Prostate gland (tissue), 2 donors: ENCODE measurements around the gene MSH5. TPM values are rescaled to one million over a fixed set of nuclear protein-coding genes. Genes with fewer than 3 reads are reported as not detected.
"Not testable (repeated sequence)": the region's sequence is repeated elsewhere in the genome, so short reads cannot be mapped to it uniquely, and the experiment has no call there.

ENCODE experiments used
- DNase-seq: peaks from one replicate; pipeline ENCODE4 v3.0.0-alpha.2; 2019; ENCODE audit warnings: low spot score
- H3K27ac ChIP-seq, 2 donors: fragments of 200-600 bp; sonication (generic); 2 replicates each; pipeline ENCODE4 v1.5.1; 2017 to 2019
- H3K27me3 ChIP-seq: fragments of 200-600 bp; sonication (generic); replicated peaks from 2 replicates; pipeline ENCODE4 v1.5.1; 2019; ENCODE audit not compliant: insufficient read depth
- H3K36me3 ChIP-seq, 2 donors: fragments of 200-600 bp; sonication (generic); 1 replicate in 1 of 2; 2 replicates in 1 of 2; pipeline versions ENCODE4 v1.5.1 to v1.8.1; 2017 to 2019
- H3K4me1 ChIP-seq: fragments of 200-600 bp; sonication (generic); replicated peaks from 2 replicates; pipeline ENCODE4 v1.5.1; 2019
- H3K4me3 ChIP-seq, 2 donors: fragments of 200-600 bp; sonication (generic); 2 replicates each; pipeline ENCODE4 v1.5.1; 2017 to 2019
- H3K9me3 ChIP-seq: fragments of 200-600 bp; sonication (generic); 2 replicates; pipeline ENCODE4 v1.5.1; 2017
- CTCF ChIP-seq, 4 experiments: fragments of 200-600 bp in 2 of 4; fragments of 450-650 bp in 2 of 4; sonication (generic) in 2 of 4; IDR thresholded peaks; 1 replicate in 3 of 4; 2 replicates in 1 of 4; pipeline ENCODE4 v1.5.1; 2016 to 2019; ENCODE audit warnings: antibody characterized with exemption in 4 of 4, mild to moderate bottlenecking in 2 of 4, moderate library complexity in 2 of 4
- POLR2A ChIP-seq: fragments of 450-650 bp; IDR thresholded peaks from one replicate; pipeline ENCODE4 v1.6.1; 2016; ENCODE audit warnings: antibody characterized with exemption, mild to moderate bottlenecking
- POLR2AphosphoS5 ChIP-seq: sonication (generic); formaldehyde crosslinking; IDR thresholded peaks from one replicate; pipeline ENCODE4 v1.6.1; 2017; ENCODE audit warnings: antibody characterized with exemption
- WGBS: methylation state at CpG from one replicate; pipeline ENCODE4 v1.1.5; 2018; 5-methylcytosine and 5-hydroxymethylcytosine counted together
- intact Hi-C: fragments of 100-400 bp; cut with DNase I; formaldehyde crosslinking; loops from one replicate; pipeline ENCODE4 v1.14.2; 2022
- microRNA-seq: library from miRNA; unstranded; fragments of <30 nt; microRNA quantifications from one replicate; pipeline ENCODE4, GENCODE V29; 2016
- small RNA-seq, 2 donors: library from RNA; depleted of rRNA; stranded (forward); fragments of <200 nt; gene quantifications; one replicate each; pipeline ENCODE3, GENCODE V24; 2016
- total RNA-seq, 2 donors: library from RNA; depleted of rRNA; stranded (reverse); fragments of >200 nt; gene quantifications; one replicate each; pipeline ENCODE4 v1.1.0, GENCODE V29; 2016

MSH5 gene
- total RNA-seq, 2 donors from 2014 or later, result 10.5 to 72.4 TPM

GRCh38 chr6:31806470-31807272, 66.9 kb downstream of the MSH5 start, which contains the start of gene LSM2:
Gene LSM2 (minus strand): TSS chr6:31806966. CDS start chr6:31806757, 209 bp downstream.
- DNase-seq, result peak; percentile 97
- Histone ChIP-seq H3K27me3 (no peaks in the 10 kb centered on the region), H3K9me3 (no peaks in the 10 kb centered on the region), H3K4me1 (no peaks in the 10 kb centered on the region), H3K27ac (peak within 1 kb of the TSS; percentile 93 to 95), H3K4me3 (peak within 1 kb of the TSS; percentile 48 to 52), H3K36me3 (no peaks in the 10 kb centered on the region)
- WGBS, result under 1% methylated on average over 40 of the region's 51 CpGs
- TF ChIP-seq POLR2AphosphoS5 (peak; percentile 100), POLR2A (peak; percentile 97), CTCF (IDR thresholded peaks at IDR 0.05) (peak in 3 of 4 experiments; percentile 30 to 54 (median 49))
- intact Hi-C loops, result no loop called here

- H3K9me3 ChIP-seq, intact Hi-C loops, H3K4me3 ChIP-seq, H3K27me3 ChIP-seq, H3K36me3 ChIP-seq, H3K4me1 ChIP-seq, H3K27ac ChIP-seq, DNase-seq: not testable (repeated sequence)
- WGBS, result 90% methylated on average over 10 of the region's 10 CpGs
These were observed 68.8 kb downstream of the MSH5 start for GRCh38 chr6:31808599-31808998.

- no peak overlapping the region for H3K27ac ChIP-seq
- intact Hi-C loops, result no loop called here
These were observed 71.8 kb downstream of the MSH5 start for GRCh38 chr6:31811645-31812044.

More at GRCh38 chr6:31811645-31812044, 71.8 kb downstream of the MSH5 start:
- TF ChIP-seq POLR2A, result no peak
- TF ChIP-seq CTCF (IDR thresholded peaks at IDR 0.05), result no peak
- TF ChIP-seq POLR2AphosphoS5, result no peak
- Histone ChIP-seq H3K4me1 (no peaks in the 10 kb centered on the region), H3K27me3 (no peaks in the 10 kb centered on the region), H3K4me3 (no peak overlapping the region), H3K36me3 (no peaks in the 10 kb centered on the region), H3K9me3 (no peaks in the 10 kb centered on the region)
- no peak for DNase-seq
- WGBS, result 89% methylated on average over 12 of the region's 12 CpGs

Small RNA genes within 50 kb of the gene (microRNA-seq; reads per million reads assigned to microRNA genes)
- 0.92 reads per million, percentile 7 among the genes with 10 or more reads in this experiment for gene MIR4646

Small RNA genes within 50 kb of the gene (small RNA-seq; reads per million reads assigned to genes)
- gene LY6G6D (0 reads per million in 2 donors), gene MIR4646 (0 reads per million in 2 donors), gene MSH5-SAPCD1 (0 reads per million in 2 donors), gene RF00019 (0 reads per million in 2 donors), gene RNU6-850P (0 reads per million in 2 donors), gene SAPCD1 (0 reads per million in 2 donors)

Other genes with a start within 250 kb of the MSH5 start
- 1 to 10 TPM; 1.3 to 5.5 TPM for gene MICB, start 241.9 kb upstream of the MSH5 start, total RNA-seq
- not detected for gene MCCD1, start 211.0 kb upstream of the MSH5 start, total RNA-seq
- 100 to 1,000 TPM; 227 to 390 TPM for gene DDX39B, start 198.0 kb upstream of the MSH5 start, total RNA-seq
- gene ATP6V1G2, start 193.4 kb upstream of the MSH5 start, total RNA-seq, result under 1 TPM; 0.36 to 0.74 TPM
- gene NFKBIL1, start 192.4 kb upstream of the MSH5 start, total RNA-seq, result 10 to 100 TPM; 38.0 to 48.7 TPM
- gene LTA, start 167.7 kb upstream of the MSH5 start, total RNA-seq, result 1 to 10 TPM in 1 of 2 donors, not detected in 1; 1.2 TPM
- gene TNF, start 164.4 kb upstream of the MSH5 start, total RNA-seq, result under 1 TPM in 1 of 2 donors, not detected in 1; 0.23 TPM
- gene LTB, start 157.6 kb upstream of the MSH5 start, total RNA-seq, result under 1 TPM in 1 of 2 donors, not detected in 1; 0.97 TPM
- gene LST1, start 153.7 kb upstream of the MSH5 start, total RNA-seq, result 1 to 10 TPM in 1 of 2 donors, not detected in 1; 3.1 TPM
- gene NCR3, start 147.0 kb upstream of the MSH5 start, total RNA-seq, result not detected
- 10 to 100 TPM; 11.1 to 14.6 TPM for gene AIF1, start 124.8 kb upstream of the MSH5 start, total RNA-seq
- 100 to 1,000 TPM; 129 to 247 TPM for gene PRRC2A, start 119.3 kb upstream of the MSH5 start, total RNA-seq
- 100 to 1,000 TPM; 261 to 537 TPM for gene BAG6, start 87.3 kb upstream of the MSH5 start, total RNA-seq
- gene APOM, start 84.1 kb upstream of the MSH5 start, total RNA-seq, result 1 to 10 TPM; 1.6 to 6.8 TPM
- gene C6orf47, start 79.2 kb upstream of the MSH5 start, total RNA-seq, result 10 to 100 TPM; 25.5 to 30.1 TPM
- 10 to 100 TPM; 19.7 to 28.1 TPM for gene GPANK1, start 75.0 kb upstream of the MSH5 start, total RNA-seq
- gene CSNK2B, start 73.9 kb upstream of the MSH5 start, total RNA-seq, result 100 to 1,000 TPM; 214 to 285 TPM
- gene LY6G5B, start 70.0 kb upstream of the MSH5 start, total RNA-seq, result 10 to 100 TPM in 1 of 2 donors, 1 to 10 TPM in 1; 1.8 to 13.0 TPM
- gene LY6G5C, start 58.9 kb upstream of the MSH5 start, total RNA-seq, result 1 to 10 TPM; 1.6 to 2.6 TPM
- gene ABHD16A, start 36.7 kb upstream of the MSH5 start, total RNA-seq, result 10 to 100 TPM; 78.1 to 83.6 TPM
- 1 to 10 TPM in 1 of 2 donors, not detected in 1; 3.7 TPM for gene LY6G6F, start 33.1 kb upstream of the MSH5 start, total RNA-seq
- not detected for gene LY6G6D, start 24.7 kb upstream of the MSH5 start, total RNA-seq
- not detected for gene LY6G6C, start 18.3 kb upstream of the MSH5 start, total RNA-seq
- under 1 TPM in 1 of 2 donors, not detected in 1; 0.74 TPM for gene MPIG6B, start 16.6 kb upstream of the MSH5 start, total RNA-seq
- 10 to 100 TPM; 73.3 to 83.7 TPM for gene DDAH2, start 10.7 kb upstream of the MSH5 start, total RNA-seq
- gene CLIC1, start 3.5 kb upstream of the MSH5 start, total RNA-seq, result 100 to 1,000 TPM; 224 to 331 TPM
- gene SAPCD1, start 22.7 kb downstream of the MSH5 start, total RNA-seq, result 10 to 100 TPM in 1 of 2 donors, 1 to 10 TPM in 1; 1.9 to 15.7 TPM
- 10 to 100 TPM in 1 of 2 donors, 1 to 10 TPM in 1; 2.7 to 13.0 TPM for gene VWA7, start 37.3 kb downstream of the MSH5 start, total RNA-seq
- gene VARS1, start 55.7 kb downstream of the MSH5 start, total RNA-seq, result 10 to 100 TPM; 38.5 to 49.9 TPM
- gene LSM2, start 67.0 kb downstream of the MSH5 start, total RNA-seq, result 10 to 100 TPM; 51.9 to 52.5 TPM
- gene HSPA1L, start 75.3 kb downstream of the MSH5 start, total RNA-seq, result 1 to 10 TPM; 1.5 to 8.5 TPM
- 100 to 1,000 TPM; 230 to 440 TPM for gene HSPA1A, start 75.5 kb downstream of the MSH5 start, total RNA-seq
- 100 to 1,000 TPM; 331 to 360 TPM for gene HSPA1B, start 87.7 kb downstream of the MSH5 start, total RNA-seq
- gene NEU1, start 122.8 kb downstream of the MSH5 start, total RNA-seq, result 100 to 1,000 TPM in 1 of 2 donors, 10 to 100 TPM in 1; 88.4 to 117 TPM
- 100 to 1,000 TPM; 125 to 332 TPM for gene SLC44A4, start 139.0 kb downstream of the MSH5 start, total RNA-seq
- gene EHMT2, start 157.7 kb downstream of the MSH5 start, total RNA-seq, result 10 to 100 TPM; 53.6 to 92.8 TPM
- gene ZBTB12, start 162.1 kb downstream of the MSH5 start, total RNA-seq, result 1 to 10 TPM; 3.8 to 4.1 TPM
- gene C2, start 187.7 kb downstream of the MSH5 start, total RNA-seq, result 10 to 100 TPM in 1 of 2 donors, 1 to 10 TPM in 1; 7.9 to 16.0 TPM
- gene CFB, start 206.1 kb downstream of the MSH5 start, total RNA-seq, result 10 to 100 TPM; 32.1 to 48.6 TPM
- 10 to 100 TPM; 88.9 to 94.0 TPM for gene NELFE, start 219.0 kb downstream of the MSH5 start, total RNA-seq
- 10 to 100 TPM; 34.8 to 66.2 TPM for gene SKIC2, start 219.2 kb downstream of the MSH5 start, total RNA-seq
- 10 to 100 TPM; 21.9 to 36.0 TPM for gene DXO, start 232.1 kb downstream of the MSH5 start, total RNA-seq
- gene C4A, start 242.1 kb downstream of the MSH5 start, total RNA-seq, result 100 to 1,000 TPM in 1 of 2 donors, 10 to 100 TPM in 1; 32.8 to 196 TPM